ENCODE results near the gene FBXW10.
"Not testable (repeated sequence)": the region's sequence is repeated elsewhere in the genome, so short reads cannot be mapped to it uniquely, and the experiment has no call there.

Gene FBXW10

GRCh38 chr17:18743699-18744421, at the start of gene FBXW10:
FBXW10 (plus strand) TSS chr17:18744054; CDS start chr17:18744245, 191 bp downstream.
- not testable (repeated sequence) for DNase-seq

- not testable (repeated sequence) for DNase-seq
Observed at GRCh38 chr17:18695143-18695542, 48.7 kb upstream of the FBXW10 start.

GRCh38 chr17:18698473-18699103, 45.3 kb upstream of the FBXW10 start:
- not testable (repeated sequence) for DNase-seq

- not testable (repeated sequence) for DNase-seq
Observed at GRCh38 chr17:18705955-18706354, 37.9 kb upstream of the FBXW10 start.

- not testable (repeated sequence) for DNase-seq
Observed at GRCh38 chr17:18708215-18708614, 35.6 kb upstream of the FBXW10 start.

- DNase-seq, result peak in 1 of 2 experiments; percentile 37
Observed at GRCh38 chr17:18712354-18712999, 31.4 kb upstream of the FBXW10 start.

- not testable (repeated sequence) for DNase-seq
Observed at GRCh38 chr17:18718643-18719427, 25.0 kb upstream of the FBXW10 start.

- DNase-seq, result not testable (repeated sequence)
Observed at GRCh38 chr17:18719428-18720110, 24.3 kb upstream of the FBXW10 start.

- not testable (repeated sequence) for DNase-seq
Observed at GRCh38 chr17:18721775-18722547, 21.9 kb upstream of the FBXW10 start.

GRCh38 chr17:18722612-18723011, 21.2 kb upstream of the FBXW10 start:
- not testable (repeated sequence) for DNase-seq

GRCh38 chr17:18723509-18723908, 20.3 kb upstream of the FBXW10 start:
- DNase-seq, result not testable (repeated sequence)

- not testable (repeated sequence) for DNase-seq
Observed at GRCh38 chr17:18732438-18732837, 11.4 kb upstream of the FBXW10 start.

- not testable (repeated sequence) for DNase-seq
Observed at GRCh38 chr17:18733350-18733749, 10.5 kb upstream of the FBXW10 start.

- DNase-seq, result not testable (repeated sequence)
Observed at GRCh38 chr17:18739616-18740391, 4.0 kb upstream of the FBXW10 start.

- DNase-seq, result peak; percentile 29 to 33
Observed at GRCh38 chr17:18741228-18741627, 2.6 kb upstream of the FBXW10 start.

- not testable (repeated sequence) for DNase-seq
Observed at GRCh38 chr17:18744726-18745125, 872 bp downstream of the FBXW10 start.

- DNase-seq, result not testable (repeated sequence)
Observed at GRCh38 chr17:18746551-18746950, 2.7 kb downstream of the FBXW10 start.

GRCh38 chr17:18747501-18747900, 3.6 kb downstream of the FBXW10 start:
- not testable (repeated sequence) for DNase-seq

- not testable (repeated sequence) for DNase-seq
Observed at GRCh38 chr17:18750242-18750641, 6.4 kb downstream of the FBXW10 start.

- DNase-seq, result not testable (repeated sequence)
Observed at GRCh38 chr17:18753829-18754409, 10.1 kb downstream of the FBXW10 start.
